PC-9 (cell line): ENCODE measurements around the gene ATP5PO. TPM values are rescaled to one million over a fixed set of nuclear protein-coding genes. Genes with fewer than 3 reads are reported as not detected.

ENCODE experiments used
- BruUV-seq: library from RNA; stranded (reverse); fragments of 400-500 nt; replicated peaks from 2 replicates; lab custom pipeline; 2021; lab: Mats Ljungman, UMichigan
- CTCF ChIA-PET: fragments of 300-600 bp; sonication (Branson Sonifier 250); formaldehyde crosslinking; loops from one replicate; lab custom pipeline; 2022; ENCODE audit warnings: antibody characterized with exemption; lab: Charles Lee
- POLR2A ChIA-PET: fragments of 300-600 bp; sonication (Branson Sonifier 250); formaldehyde crosslinking; loops from one replicate; lab custom pipeline; 2022; ENCODE audit warnings: antibody characterized with exemption; ENCODE audit not compliant: unreplicated experiment; lab: Charles Lee
- DNase-seq, 2 experiments: peaks; one replicate each; pipeline versions ENCODE4 v3.0.0 to v3.0.0-alpha.2; 2015 to 2022; ENCODE audit warnings: mixed read lengths in 1 of 2
- H2AFZ ChIP-seq: fragments of 200-600 bp; sonication (generic); 2 replicates; pipeline ENCODE4 v1.8.1; 2017; ENCODE audit warnings: antibody characterized with exemption
- H3F3A ChIP-seq: fragments of 200-600 bp; sonication (generic); 2 replicates; pipeline ENCODE4 v1.8.1; 2017; ENCODE audit warnings: antibody characterized with exemption, mild to moderate bottlenecking, low read depth; ENCODE audit not compliant: insufficient read depth
- H3K27ac ChIP-seq: fragments of 200-600 bp; sonication (generic); 2 replicates; pipeline ENCODE4 v1.6.1; 2016; ENCODE audit warnings: mixed run types
- H3K27me3 ChIP-seq: fragments of 200-600 bp; sonication (generic); 2 replicates; pipeline ENCODE4 v1.6.1; 2016; ENCODE audit warnings: low read depth, mixed run types; ENCODE audit not compliant: insufficient read depth
- H3K36me3 ChIP-seq: fragments of 200-600 bp; sonication (generic); 2 replicates; pipeline ENCODE4 v1.6.1; 2016; ENCODE audit warnings: low read depth, mixed run types
- H3K4me1 ChIP-seq: fragments of 200-600 bp; sonication (generic); replicated peaks from 2 replicates; pipeline ENCODE4 v1.6.1; 2016; ENCODE audit warnings: mixed run types; ENCODE audit not compliant: insufficient read depth
- H3K4me2 ChIP-seq: fragments of 200-600 bp; sonication (generic); 2 replicates; pipeline ENCODE4 v1.6.1; 2017; ENCODE audit warnings: mixed run types
- H3K4me3 ChIP-seq: fragments of 200-600 bp; sonication (generic); 2 replicates; pipeline ENCODE4 v1.6.1; 2016; ENCODE audit warnings: mixed run types
- H3K79me2 ChIP-seq: fragments of 200-600 bp; sonication (generic); 2 replicates; pipeline ENCODE4 v1.6.1; 2017; ENCODE audit warnings: low read depth, mixed run types
- H3K9me2 ChIP-seq: fragments of 200-600 bp; sonication (generic); 2 replicates; pipeline ENCODE4 v1.8.1; 2017; ENCODE audit warnings: mild to moderate bottlenecking; ENCODE audit not compliant: insufficient read depth
- H3K9me3 ChIP-seq: fragments of 200-600 bp; sonication (generic); 2 replicates; pipeline ENCODE4 v1.8.1; 2016; ENCODE audit warnings: low read depth; ENCODE audit not compliant: insufficient read depth
- H4K20me1 ChIP-seq: fragments of 200-600 bp; sonication (generic); 2 replicates; pipeline ENCODE4 v1.8.1; 2017; ENCODE audit not compliant: insufficient read depth
- CTCF ChIP-seq: fragments of 200-600 bp; sonication (generic); conservative IDR thresholded peaks from 2 replicates; pipeline ENCODE4 v1.6.1; 2017; ENCODE audit warnings: mixed run types, antibody characterized with exemption, mild to moderate bottlenecking, moderate library complexity
- EZH2 ChIP-seq: fragments of 200-600 bp; sonication (generic); IDR thresholded peaks from 2 replicates; pipeline ENCODE4 v1.8.0; 2017; ENCODE audit warnings: antibody characterized with exemption, low read depth
- intact Hi-C: fragments of 100-400 bp; cut with micrococcal nuclease; formaldehyde crosslinking; loops from one replicate; pipeline ENCODE4 v1.10.0; 2022; ENCODE audit not compliant: unreplicated experiment
- total RNA-seq: library from RNA; stranded (reverse); gene quantifications from 2 replicates; pipeline ENCODE4 v1.2.3, GENCODE V29; 2021

ATP5PO gene
- total RNA-seq, 1 experiment from 2014 or later: 134 TPM

DNA sequence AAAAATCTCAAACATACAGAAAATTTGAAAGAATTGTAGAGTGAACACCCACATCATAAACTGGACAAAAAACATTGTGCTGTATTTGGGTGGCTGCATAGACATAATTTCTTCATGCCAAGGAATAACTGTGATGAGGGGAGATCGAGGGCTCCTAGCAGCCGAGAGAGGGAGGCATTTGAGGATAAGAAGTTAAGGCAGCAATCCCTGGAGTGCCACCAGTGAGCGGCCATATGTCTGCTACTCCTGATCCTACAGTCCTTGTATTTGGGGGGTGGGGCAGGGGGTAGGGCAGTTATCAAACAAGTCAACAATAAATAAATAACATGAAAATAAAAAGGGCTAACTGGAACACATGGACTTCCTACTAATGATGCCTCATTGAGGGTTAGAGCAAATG lies 54.5 kb downstream of the ATP5PO start:
- TF ChIP-seq CTCF: no peak
- TF ChIP-seq EZH2: no peak

GRCh38 chr21:33860332-33860879 lies 55.2 kb downstream of the ATP5PO start:
- no peak overlapping the region for H2AFZ ChIP-seq
- no TSS peak for BruUV-seq
- no peaks in the 10 kb centered on the region for H3K9me3 ChIP-seq
- H3K4me1 ChIP-seq: no peaks in the 10 kb centered on the region
- no peaks in the 10 kb centered on the region for H3K36me3 ChIP-seq
- ChIA-PET POLR2A (no interaction called here), CTCF (no interaction called here)
- H3K9me2 ChIP-seq: no peaks in the 10 kb centered on the region
- intact Hi-C loops: no loop called here
- no peak overlapping the region for H3K4me3 ChIP-seq
- H3F3A ChIP-seq: no peaks in the 10 kb centered on the region
- no peaks in the 10 kb centered on the region for H3K79me2 ChIP-seq
- H4K20me1 ChIP-seq: no peaks in the 10 kb centered on the region
- TF ChIP-seq CTCF (no peak), EZH2 (no peak)
- H3K27ac ChIP-seq: no peak overlapping the region
- no peaks in the 10 kb centered on the region for H3K27me3 ChIP-seq
- no peak overlapping the region for H3K4me2 ChIP-seq
- DNase-seq: no peak

More for the DNA sequence above, 54.5 kb downstream of the ATP5PO start:
- no TSS peak for BruUV-seq
- no peaks in the 10 kb centered on the region for H3K36me3 ChIP-seq
- no peaks in the 10 kb centered on the region for H3K27me3 ChIP-seq
- H4K20me1 ChIP-seq: no peaks in the 10 kb centered on the region
- no peaks in the 10 kb centered on the region for H3K9me3 ChIP-seq
- H3F3A ChIP-seq: no peaks in the 10 kb centered on the region
- no peak overlapping the region for H3K4me2 ChIP-seq
- H3K4me3 ChIP-seq: no peak overlapping the region
- DNase-seq: no peak
- no peak overlapping the region for H2AFZ ChIP-seq
- H3K4me1 ChIP-seq: no peaks in the 10 kb centered on the region
- H3K9me2 ChIP-seq: no peaks in the 10 kb centered on the region
- no peaks in the 10 kb centered on the region for H3K79me2 ChIP-seq
- POLR2A ChIA-PET: no interaction called here
- CTCF ChIA-PET: no interaction called here
- intact Hi-C loops: no loop called here
- H3K27ac ChIP-seq: no peak overlapping the region

GRCh38 chr21:33859373-33860102 lies 56.1 kb downstream of the ATP5PO start:
- Histone ChIP-seq H3K4me3 (no peak overlapping the region), H3K9me3 (no peaks in the 10 kb centered on the region), H3K36me3 (no peaks in the 10 kb centered on the region), H3F3A (peaks cover 2% of the 10 kb centered on the region; the same call in 1 of the 2 replicates), H3K4me1 (peaks cover 5% of the 10 kb centered on the region), H3K27ac (no peak overlapping the region), H4K20me1 (no peaks in the 10 kb centered on the region), H3K9me2 (no peaks in the 10 kb centered on the region), H3K79me2 (no peaks in the 10 kb centered on the region), H3K4me2 (no peak overlapping the region), H2AFZ (no peak overlapping the region), H3K27me3 (no peaks in the 10 kb centered on the region)
- TF ChIP-seq CTCF: no peak
- intact Hi-C loops: no loop called here
- DNase-seq: no peak
- ChIA-PET POLR2A (no interaction called here), CTCF (no interaction called here)
- BruUV-seq: no TSS peak
